Measurements from ENCODE around the gene RASA3.

The RASA3 gene

GRCh38 chr13:114067886-114068651 is 64.4 kb downstream of the RASA3 start:
- no peak for DNase-seq (ENCODE audit: low read depth in 2 of 2)

- DNase-seq (ENCODE audit: low read depth in 2 of 2): no peak
These were observed 65.0 kb downstream of the RASA3 start for GRCh38 chr13:114067381-114067885.

- no peak for DNase-seq (ENCODE audit: low read depth in 2 of 2)
These were observed 65.5 kb downstream of the RASA3 start for GRCh38 chr13:114066956-114067355.

GRCh38 chr13:114065926-114066774 is 66.3 kb downstream of the RASA3 start:
- no peak for DNase-seq (ENCODE audit: low read depth in 2 of 2)

GRCh38 chr13:114065141-114065925 is 67.1 kb downstream of the RASA3 start:
- peak; percentile 50 to 60 for DNase-seq (ENCODE audit: low read depth in 2 of 2)

- no peak for DNase-seq (ENCODE audit: low read depth in 2 of 2)
These were observed 67.8 kb downstream of the RASA3 start for GRCh38 chr13:114064450-114065140.

- DNase-seq (ENCODE audit: low read depth in 2 of 2): no peak
These were observed 68.6 kb downstream of the RASA3 start for GRCh38 chr13:114063545-114064449.

- DNase-seq (ENCODE audit: low read depth in 2 of 2): no peak
These were observed 69.7 kb downstream of the RASA3 start for GRCh38 chr13:114062754-114063153.

- no peak for DNase-seq (ENCODE audit: low read depth in 2 of 2)
These were observed 70.1 kb downstream of the RASA3 start for GRCh38 chr13:114062341-114062740.

GRCh38 chr13:114061744-114062143 is 70.7 kb downstream of the RASA3 start:
- DNase-seq (ENCODE audit: low read depth in 2 of 2): no peak

- no peak for DNase-seq (ENCODE audit: low read depth in 2 of 2)
These were observed 71.4 kb downstream of the RASA3 start for GRCh38 chr13:114061047-114061446.

- no peak for DNase-seq (ENCODE audit: low read depth in 2 of 2)
These were observed 72.2 kb downstream of the RASA3 start for GRCh38 chr13:114059946-114060860.

GRCh38 chr13:114059428-114059827 is 73.0 kb downstream of the RASA3 start:
- no peak for DNase-seq (ENCODE audit: low read depth in 2 of 2)

GRCh38 chr13:114058051-114058867 is 74.2 kb downstream of the RASA3 start:
- DNase-seq (ENCODE audit: low read depth in 2 of 2): no peak

GRCh38 chr13:114057166-114058050 is 75.0 kb downstream of the RASA3 start:
- DNase-seq (ENCODE audit: low read depth in 2 of 2): no peak

- no peak for DNase-seq (ENCODE audit: low read depth in 2 of 2)
These were observed 76.0 kb downstream of the RASA3 start for GRCh38 chr13:114056205-114057013.

Data from stimulated activated CD8-positive, alpha-beta memory T cell treated with anti-CD3 and anti-CD28 coated beads, Interleukin-2, amount 100 ng/mL, for 1 hour (primary cell).